ENCODE results near the gene PCBP4.

Gene PCBP4

DNA sequence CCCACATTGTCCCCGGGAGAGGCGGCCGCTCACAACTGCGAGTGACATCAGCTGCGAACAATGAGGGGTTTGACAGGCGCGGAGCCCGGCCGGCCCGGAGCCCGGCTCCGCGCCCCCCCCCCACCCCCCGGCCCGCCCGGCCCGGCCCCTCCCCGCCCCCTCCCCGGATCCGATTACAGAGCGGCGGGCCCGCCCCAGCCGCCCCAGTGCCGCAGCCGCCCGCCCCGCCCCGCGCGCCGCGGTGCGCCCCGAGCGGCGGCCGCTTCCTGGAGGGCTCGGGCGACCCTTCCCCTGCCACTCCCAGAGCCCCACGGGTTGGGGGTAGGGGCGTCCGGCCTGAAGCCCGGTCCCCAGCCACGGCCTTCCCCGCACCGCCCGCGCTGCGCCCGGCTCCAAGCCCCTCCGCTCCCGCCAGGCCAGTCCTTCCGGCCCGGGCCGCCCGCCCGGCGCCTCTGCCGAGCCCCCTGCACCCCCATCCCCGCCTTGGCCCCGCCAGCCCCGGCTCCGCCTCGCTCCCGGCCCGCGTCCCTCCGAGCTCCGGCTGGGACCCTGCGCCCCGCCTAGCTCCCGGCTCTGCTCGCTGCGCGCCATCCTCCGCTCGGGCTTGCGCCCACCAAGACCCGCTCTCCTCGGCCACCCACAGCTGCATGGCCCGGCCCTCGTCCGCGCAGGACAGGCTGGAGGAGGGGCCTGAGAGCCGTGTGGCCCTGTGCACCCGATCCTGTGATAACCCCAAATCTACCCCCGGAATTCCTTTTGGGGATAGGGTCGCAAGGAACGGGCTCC is at the start of gene PCBP4:
Gene PCBP4, minus strand, starts transcription at position 71 of the 786 bp plus-strand sequence. CDS start 6,214 bp downstream, outside the sequence.
- DNase-seq: peak; percentile 69

GRCh38 chr3:52015438-52016228 is 48.4 kb upstream of the PCBP4 start:
- DNase-seq: no peak

DNA sequence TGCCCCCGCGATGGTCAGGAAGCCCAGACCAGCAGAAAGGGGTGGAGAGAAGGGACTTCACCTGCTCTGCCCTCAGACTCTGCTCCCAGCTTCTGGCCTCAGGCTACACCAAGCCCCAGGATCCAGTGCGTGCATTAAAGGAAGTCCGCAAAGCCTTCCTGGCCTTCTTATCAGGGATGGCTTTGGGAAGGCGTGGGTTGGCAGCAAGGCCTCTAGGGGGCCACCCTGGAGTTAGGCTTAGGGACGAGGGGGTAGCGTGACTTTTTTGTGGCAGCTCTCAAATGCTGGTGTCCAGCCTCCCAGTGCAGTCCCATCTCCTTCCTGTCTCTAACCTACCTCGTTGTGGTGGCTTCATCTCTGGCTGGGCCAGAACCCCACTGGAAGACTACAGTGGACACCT is 47.4 kb upstream of the PCBP4 start:
- no peak for DNase-seq

- no peak for DNase-seq
Observed at GRCh38 chr3:52013802-52014598, 46.7 kb upstream of the PCBP4 start.

DNA sequence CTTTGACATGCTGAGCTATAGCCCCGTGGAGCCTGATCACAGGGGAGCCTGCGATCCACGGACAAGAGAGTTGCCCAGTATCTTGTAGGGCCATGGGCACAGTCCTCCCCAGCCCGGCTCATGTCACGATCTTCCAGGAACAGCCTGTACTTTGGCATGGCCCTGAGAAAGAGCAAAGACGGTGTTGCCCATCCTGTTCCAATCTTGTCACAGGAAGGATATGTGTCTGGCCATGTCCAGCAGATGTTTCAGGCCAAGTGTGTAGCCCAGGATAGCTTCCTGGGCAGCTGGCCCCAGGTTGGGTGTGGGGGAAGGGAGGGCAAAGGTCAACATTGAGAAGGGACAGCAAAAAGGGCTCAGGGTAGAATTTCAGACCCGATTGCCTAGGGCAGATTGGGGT is 45.4 kb upstream of the PCBP4 start:
- no peak for DNase-seq

DNA sequence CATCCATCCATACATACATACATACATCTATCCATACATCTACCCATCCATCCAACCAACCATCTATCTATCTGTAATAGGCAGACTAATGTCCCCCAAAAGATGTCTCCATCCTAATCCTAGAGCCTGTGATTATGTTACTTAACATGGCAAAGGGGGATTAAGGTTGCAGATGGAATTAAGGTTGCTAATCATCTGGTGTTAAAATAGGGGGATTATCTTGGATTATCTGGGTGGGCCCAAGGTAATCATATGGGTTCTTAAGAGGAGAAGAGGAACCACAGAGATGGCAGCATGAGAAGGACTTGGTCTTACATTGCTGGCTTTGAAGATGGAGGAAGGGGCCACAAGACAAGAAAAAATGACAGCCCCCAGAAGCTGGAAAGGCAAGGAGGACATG is 43.2 kb upstream of the PCBP4 start:
- DNase-seq: no peak

- DNase-seq: no peak
Observed at GRCh38 chr3:52007291-52007690, 40.0 kb upstream of the PCBP4 start.

GRCh38 chr3:52006820-52007133 is 39.5 kb upstream of the PCBP4 start:
- no peak for DNase-seq

- DNase-seq: no peak
Observed at GRCh38 chr3:52006017-52006819, 39.0 kb upstream of the PCBP4 start.

- no peak for DNase-seq
Observed at GRCh38 chr3:52005571-52005986, 38.3 kb upstream of the PCBP4 start.

GRCh38 chr3:52004906-52005395 is 37.7 kb upstream of the PCBP4 start:
- no peak for DNase-seq

DNA sequence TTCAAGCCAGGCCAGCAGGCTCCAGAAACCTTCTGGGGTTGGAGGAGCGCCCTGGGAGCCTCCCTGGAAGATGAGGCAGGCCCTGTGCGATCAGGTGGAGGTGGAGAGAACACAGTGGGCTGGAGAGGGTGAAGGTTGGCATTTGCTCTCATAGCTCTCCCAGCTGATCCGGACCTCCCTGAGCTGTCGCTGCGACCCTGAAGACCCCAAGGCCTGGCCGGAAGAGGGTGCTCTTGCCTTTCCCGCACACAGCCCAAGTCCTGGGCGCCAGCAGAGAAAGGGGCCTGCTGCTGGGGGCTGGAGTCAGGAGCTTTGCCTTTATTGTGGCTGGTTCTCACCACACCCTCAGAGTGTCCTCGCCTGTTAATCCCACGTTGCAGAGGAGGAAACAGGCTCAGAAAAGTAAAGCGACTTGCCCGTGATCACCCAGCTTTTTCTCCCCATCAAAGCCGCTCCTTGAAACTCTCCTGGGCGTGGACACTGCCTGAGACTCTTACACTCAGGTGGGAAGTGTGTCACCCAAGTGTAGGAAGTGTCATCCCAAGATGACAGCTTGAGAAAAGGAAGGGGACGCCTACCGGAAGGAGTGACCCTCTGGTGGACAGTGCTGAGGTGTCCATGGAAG is 37.0 kb upstream of the PCBP4 start:
- no peak for DNase-seq

DNA sequence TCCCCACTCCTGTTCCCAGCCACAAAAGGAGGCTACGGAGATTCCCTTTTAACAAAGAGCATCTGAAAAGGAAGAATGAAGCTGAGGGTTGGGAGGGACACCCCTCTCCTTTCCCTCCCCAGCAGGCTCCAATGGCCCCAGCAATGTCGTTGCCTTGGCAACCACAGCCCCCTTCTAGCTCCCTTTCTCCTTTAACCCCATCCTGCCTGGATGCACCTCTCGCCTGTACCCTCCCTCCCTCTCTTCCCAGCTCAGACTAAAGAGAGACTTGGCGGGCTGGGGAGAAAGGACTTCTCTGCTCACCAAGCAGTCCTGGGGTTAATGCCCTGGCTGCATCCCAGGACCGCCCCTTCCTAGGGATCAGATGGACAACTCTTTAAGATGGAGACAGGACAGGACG is 35.5 kb upstream of the PCBP4 start:
- no peak for DNase-seq

DNA sequence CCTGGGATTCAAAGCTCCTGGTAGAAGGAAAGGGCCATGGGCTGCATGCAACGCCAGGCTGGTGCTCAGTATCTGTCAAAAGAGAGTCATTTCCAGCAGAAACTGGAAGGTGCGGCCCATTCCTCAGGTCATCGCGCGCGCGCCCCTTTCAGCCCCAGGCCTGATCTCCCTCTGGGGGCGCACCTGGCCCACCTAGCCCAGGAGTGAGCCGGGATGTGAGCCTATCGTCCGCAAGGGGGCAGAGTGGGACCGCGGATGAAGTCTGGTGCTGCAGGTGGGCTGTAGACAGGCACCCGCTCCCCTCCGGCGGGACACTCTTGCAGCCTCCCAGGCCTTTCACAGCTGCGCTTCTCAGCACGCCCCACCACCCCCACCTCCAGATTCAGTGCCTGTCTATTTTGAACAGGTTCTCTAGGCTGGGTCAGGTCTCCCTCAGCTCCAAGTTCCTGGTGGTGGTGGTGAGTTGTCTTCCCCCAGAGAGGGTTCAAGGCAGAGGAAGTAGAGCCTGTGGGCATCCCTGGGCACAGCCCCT is 34.3 kb upstream of the PCBP4 start:
- peak; percentile 42 for DNase-seq

- DNase-seq: no peak
Observed at GRCh38 chr3:51999846-52000245, 32.6 kb upstream of the PCBP4 start.

GRCh38 chr3:51998774-51999173 is 31.5 kb upstream of the PCBP4 start:
- DNase-seq: no peak

DNA sequence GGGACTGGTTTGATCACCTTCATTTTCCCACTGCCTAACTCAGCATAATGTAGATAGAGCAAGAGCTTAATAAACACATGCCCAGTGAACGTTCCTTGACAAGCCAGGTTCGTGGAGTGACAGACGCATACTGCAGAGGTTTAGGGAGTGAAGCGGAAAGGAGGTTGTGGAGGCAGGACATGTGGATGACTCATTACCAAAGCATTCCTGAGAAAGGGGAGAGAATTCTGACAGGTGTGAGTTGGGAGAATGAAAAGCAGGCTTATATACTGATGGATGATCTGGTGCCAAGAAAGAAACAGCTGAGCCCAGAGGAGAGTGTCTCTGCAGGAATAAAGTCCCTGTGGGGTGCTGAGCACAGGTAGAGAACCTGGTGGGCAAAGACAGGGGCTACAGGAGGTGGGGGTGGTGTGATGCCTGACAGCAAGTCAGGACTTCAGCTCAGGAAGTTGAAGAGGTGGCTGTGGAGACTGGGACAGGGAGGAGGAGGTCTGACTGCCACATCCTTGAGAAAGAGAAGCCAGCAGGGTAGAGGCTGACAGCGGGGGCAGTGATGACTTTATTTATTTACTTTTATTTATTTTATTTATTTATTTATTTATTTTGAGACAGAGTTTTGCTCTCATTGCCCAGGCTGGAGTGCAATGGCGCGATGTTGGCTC is 30.8 kb upstream of the PCBP4 start:
- no peak for DNase-seq

GRCh38 chr3:51997172-51997571 is 29.9 kb upstream of the PCBP4 start:
- no peak for DNase-seq

DNA sequence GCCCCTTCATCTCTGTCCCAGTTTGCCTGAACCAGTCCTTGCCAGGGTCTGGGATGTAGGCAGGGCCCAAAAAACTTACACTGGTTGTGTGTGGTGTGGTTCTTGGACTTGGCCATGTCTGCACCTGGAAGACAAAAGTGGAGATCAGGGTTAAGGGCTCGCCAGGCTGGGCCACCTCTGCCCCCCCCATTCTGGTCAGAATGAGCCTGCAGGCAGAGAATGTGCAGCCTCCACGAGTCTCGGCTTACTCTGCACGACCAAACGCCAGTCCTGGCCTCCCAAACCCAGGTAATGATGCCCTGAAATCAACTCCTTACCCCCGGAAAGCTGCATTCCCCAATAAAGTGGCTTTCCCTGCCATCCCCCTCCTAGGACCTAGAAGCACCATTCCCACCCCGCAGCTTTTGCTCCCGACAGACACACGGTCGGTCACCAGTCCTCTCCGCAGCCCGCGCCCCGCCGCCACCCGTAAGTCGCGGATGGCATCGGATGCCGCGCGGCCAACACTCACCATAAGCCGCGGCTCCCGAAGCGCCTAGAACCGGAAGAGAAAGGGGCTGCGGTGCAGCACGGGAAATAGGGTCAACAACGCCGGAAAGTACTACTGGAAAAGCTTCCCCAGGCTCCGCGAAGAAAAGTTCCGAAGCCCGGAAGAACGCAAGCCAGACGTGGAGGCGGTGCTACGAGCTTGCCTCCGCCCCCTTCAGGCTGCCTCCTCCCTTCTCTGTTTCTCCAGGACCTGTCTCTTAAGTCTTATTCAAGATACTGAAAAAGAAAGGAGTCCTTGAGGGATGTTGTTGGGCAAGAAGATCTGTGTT is 28.3 kb upstream of the PCBP4 start, which contains the start of gene RPL29:
Gene RPL29, minus strand, starts transcription at position 550 of the 818 bp plus-strand sequence. Its CDS starts 434 bp downstream, at position 116.
- peak; percentile 87 for DNase-seq

DNA sequence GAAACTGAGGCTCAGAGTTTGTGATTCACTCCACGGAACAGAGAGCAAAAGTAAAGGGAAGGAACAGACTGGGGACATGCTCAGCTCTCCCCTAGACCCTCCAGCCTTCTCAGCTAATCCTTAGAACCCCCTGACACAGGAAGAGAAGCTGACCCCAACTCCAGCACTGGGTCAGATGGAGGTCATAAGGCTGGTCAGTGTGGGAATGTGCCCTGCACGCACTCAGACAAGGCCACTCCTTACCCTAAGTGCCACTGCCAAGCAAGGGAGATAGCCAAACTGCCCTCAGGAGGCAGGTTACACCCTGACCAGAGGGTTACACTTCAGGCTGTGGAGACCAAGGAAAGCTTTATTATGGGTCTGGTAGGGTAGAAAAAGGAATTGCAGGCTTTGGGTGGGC is 27.3 kb upstream of the PCBP4 start:
- DNase-seq: no peak
